Choroid plexus epithelial cell (primary cell): Measurements from ENCODE around the gene NEK6.
A peak's percentile ranks its signal among the peaks of the same experiment; 100 is the strongest.

Experiments
- DNase-seq: peaks from one replicate; pipeline ENCODE4 v3.0.0-alpha.2; 2010; ENCODE audit warnings: low read depth
- H3K4me3 ChIP-seq: 2 replicates; pipeline ENCODE4 v1.5.1; 2011; ENCODE audit warnings: low read depth, mild to moderate bottlenecking, control low read depth, low read length, moderate library complexity
- CTCF ChIP-seq: conservative IDR thresholded peaks from 2 replicates; pipeline ENCODE4 v1.5.1; 2011; ENCODE audit warnings: low read depth, mild to moderate bottlenecking, control low read depth, inconsistent platforms, low read length, moderate library complexity

NEK6 gene

DNA sequence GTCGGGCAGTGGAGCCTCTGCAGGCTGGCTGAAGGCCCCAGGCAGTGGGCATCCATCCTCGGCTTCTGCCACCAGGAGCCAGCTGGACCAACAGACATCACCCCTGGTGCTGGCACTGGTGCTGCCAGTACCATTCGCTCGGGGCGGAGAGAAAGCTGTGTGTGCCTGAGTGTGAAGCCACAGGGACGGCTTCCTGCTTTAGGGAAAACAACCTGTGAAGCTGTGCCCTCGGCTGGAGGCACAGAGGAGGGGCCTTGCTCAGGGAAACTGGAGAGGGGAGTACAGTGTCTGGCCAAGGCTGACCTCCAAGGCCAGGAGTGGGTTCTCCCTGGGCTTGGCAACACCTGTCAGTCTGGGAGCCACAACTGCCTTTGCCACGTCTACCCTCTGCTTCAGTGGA lies 38.3 kb downstream of the NEK6 start:
- DNase-seq, result no peak
- TF ChIP-seq CTCF, result no peak
- no peak overlapping the region for H3K4me3 ChIP-seq

GRCh38 chr9:124296796-124297550 lies 39.2 kb downstream of the NEK6 start:
- no peak overlapping the region for H3K4me3 ChIP-seq
- TF ChIP-seq CTCF, result no peak
- no peak for DNase-seq

GRCh38 chr9:124297551-124297901 lies 39.8 kb downstream of the NEK6 start:
- peak; percentile 96 for DNase-seq
- no peak overlapping the region for H3K4me3 ChIP-seq
- TF ChIP-seq CTCF, result no peak

GRCh38 chr9:124297915-124298645 lies 40.3 kb downstream of the NEK6 start:
- no peak for TF ChIP-seq CTCF
- DNase-seq, result no peak
- no peak overlapping the region for H3K4me3 ChIP-seq

DNA sequence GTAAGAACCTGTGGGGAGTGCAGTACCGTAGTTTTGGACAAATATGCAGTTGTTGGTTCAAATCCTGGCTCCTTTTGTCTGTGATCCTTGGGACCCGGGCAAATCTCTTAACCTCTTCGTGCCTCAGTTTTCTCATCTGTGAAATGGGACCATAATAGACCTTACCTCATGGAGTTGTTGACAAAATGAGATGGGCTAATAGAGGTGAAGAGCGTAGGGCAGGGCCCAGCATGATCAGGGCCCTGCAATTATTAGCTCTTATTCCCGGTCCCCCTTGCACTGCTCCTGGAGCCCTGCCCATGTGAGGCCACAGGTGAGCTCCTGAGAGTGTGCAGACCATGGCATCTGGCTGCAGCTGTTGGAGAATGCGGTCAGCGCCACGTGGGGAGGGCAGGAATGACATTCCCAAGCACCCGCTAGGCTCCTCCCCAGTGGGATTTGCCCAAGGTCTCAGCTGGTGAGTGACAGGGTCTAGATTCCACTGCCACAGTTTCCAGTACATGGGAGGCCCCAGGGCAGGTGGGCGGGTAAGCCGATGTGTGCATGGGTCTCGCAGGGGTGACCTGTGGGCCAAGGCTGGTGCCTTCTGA lies 41.0 kb downstream of the NEK6 start:
- no peak overlapping the region for H3K4me3 ChIP-seq

DNA sequence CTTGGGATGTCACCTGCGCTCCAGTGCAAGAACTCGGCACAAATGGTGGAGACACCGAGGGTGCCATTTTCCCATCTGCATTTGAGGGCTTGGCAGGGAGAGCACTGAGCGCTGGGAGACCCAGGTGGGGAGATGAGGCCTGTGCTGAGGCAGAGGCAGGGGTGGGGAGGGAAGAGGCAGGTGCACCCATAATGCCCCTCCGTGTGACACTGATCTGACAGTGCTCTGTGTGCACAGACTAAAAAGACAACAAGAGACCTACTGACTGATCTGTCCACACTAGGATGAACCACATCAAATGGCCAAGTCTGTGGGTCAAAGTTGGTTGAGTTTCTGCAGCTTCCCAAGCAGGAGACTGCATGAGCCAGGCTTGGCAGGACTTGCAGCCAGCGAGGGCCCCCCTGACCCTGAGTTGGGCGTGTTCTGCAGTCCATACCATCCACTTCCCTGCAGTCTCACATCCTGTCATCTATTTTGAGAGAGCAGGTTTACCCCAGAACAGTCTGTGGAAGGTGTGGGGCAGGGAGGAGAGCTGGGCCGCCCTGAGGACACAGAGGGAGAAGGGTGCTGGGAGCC lies 41.9 kb downstream of the NEK6 start:
- no peak for DNase-seq
- no peak overlapping the region for H3K4me3 ChIP-seq
- TF ChIP-seq CTCF, result no peak

More for the DNA sequence above, 41.0 kb downstream of the NEK6 start:
- DNase-seq, result no peak
- no peak for TF ChIP-seq CTCF
